ENCODE results near the gene ZNF268.

GRCh38 chr12:133206390-133206789 lies 25.1 kb downstream of the ZNF268 start:
- TF ChIP-seq TCF4 (CRISPR knock-in tag; IDR thresholded peaks at IDR 0.05; ENCODE audit: borderline replicate concordance): no peak
- TF ChIP-seq, protein P1, sequence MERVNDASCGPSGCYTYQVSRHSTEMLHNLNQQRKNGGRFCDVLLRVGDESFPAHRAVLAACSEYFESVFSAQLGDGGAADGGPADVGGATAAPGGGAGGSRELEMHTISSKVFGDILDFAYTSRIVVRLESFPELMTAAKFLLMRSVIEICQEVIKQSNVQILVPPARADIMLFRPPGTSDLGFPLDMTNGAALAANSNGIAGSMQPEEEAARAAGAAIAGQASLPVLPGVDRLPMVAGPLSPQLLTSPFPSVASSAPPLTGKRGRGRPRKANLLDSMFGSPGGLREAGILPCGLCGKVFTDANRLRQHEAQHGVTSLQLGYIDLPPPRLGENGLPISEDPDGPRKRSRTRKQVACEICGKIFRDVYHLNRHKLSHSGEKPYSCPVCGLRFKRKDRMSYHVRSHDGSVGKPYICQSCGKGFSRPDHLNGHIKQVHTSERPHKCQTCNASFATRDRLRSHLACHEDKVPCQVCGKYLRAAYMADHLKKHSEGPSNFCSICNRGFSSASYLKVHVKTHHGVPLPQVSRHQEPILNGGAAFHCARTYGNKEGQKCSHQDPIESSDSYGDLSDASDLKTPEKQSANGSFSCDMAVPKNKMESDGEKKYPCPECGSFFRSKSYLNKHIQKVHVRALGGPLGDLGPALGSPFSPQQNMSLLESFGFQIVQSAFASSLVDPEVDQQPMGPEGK (CRISPR knock-in tag; IDR thresholded peaks at IDR 0.05; ENCODE audit: borderline replicate concordance): no peak
- TF ChIP-seq PPARA (CRISPR knock-in tag; IDR thresholded peaks at IDR 0.05; ENCODE audit: borderline replicate concordance): no peak
- no peak for TF ChIP-seq OSR1 (CRISPR knock-in tag; IDR thresholded peaks at IDR 0.05)
- TF ChIP-seq ZC3H10 (CRISPR knock-in tag; IDR thresholded peaks at IDR 0.05): no peak
- TF ChIP-seq ARNTL (CRISPR knock-in tag; IDR thresholded peaks at IDR 0.05; ENCODE audit: borderline replicate concordance, low read depth): no peak
- TF ChIP-seq ESRRG (CRISPR knock-in tag; IDR thresholded peaks at IDR 0.05): no peak
- no peak for TF ChIP-seq RARB (CRISPR knock-in tag; IDR thresholded peaks at IDR 0.05)
- TF ChIP-seq TOX (CRISPR knock-in tag; IDR thresholded peaks at IDR 0.05; ENCODE audit: borderline replicate concordance): no peak
- TF ChIP-seq CREB5 (CRISPR knock-in tag; IDR thresholded peaks at IDR 0.05; ENCODE audit: low read depth): no peak
- TF ChIP-seq GLIS3 (CRISPR knock-in tag; IDR thresholded peaks at IDR 0.05): no peak
- no peak for TF ChIP-seq BACH2 (CRISPR knock-in tag; IDR thresholded peaks at IDR 0.05; ENCODE audit: borderline replicate concordance)
- no peak for TF ChIP-seq ZNF8 (CRISPR knock-in tag; IDR thresholded peaks at IDR 0.05)
